Epithelial cell of esophagus (primary cell): Measurements from ENCODE around the gene TMEM94.

Experiments
- DNase-seq: peaks from one replicate; pipeline ENCODE4 v3.0.0; 2010; ENCODE audit warnings: low read depth
- H3K4me3 ChIP-seq: 2 replicates; pipeline ENCODE4 v1.5.1; 2011; ENCODE audit warnings: mild to moderate bottlenecking, low read length, control low read depth
- TF ChIP-seq, protein P1 (sequence below): IDR thresholded peaks from 2 replicates; pipeline ENCODE4 v1.5.1; 2011; ENCODE audit warnings: low read depth, mild to moderate bottlenecking, low read length, control low read depth, inconsistent platforms; ENCODE audit not compliant: insufficient read depth; ENCODE audit errors: missing control alignments

The TMEM94 gene

GRCh38 chr17:75490953-75491649, 34.7 kb downstream of the TMEM94 start:
- no peak overlapping the region for H3K4me3 ChIP-seq
- TF ChIP-seq, protein P1, sequence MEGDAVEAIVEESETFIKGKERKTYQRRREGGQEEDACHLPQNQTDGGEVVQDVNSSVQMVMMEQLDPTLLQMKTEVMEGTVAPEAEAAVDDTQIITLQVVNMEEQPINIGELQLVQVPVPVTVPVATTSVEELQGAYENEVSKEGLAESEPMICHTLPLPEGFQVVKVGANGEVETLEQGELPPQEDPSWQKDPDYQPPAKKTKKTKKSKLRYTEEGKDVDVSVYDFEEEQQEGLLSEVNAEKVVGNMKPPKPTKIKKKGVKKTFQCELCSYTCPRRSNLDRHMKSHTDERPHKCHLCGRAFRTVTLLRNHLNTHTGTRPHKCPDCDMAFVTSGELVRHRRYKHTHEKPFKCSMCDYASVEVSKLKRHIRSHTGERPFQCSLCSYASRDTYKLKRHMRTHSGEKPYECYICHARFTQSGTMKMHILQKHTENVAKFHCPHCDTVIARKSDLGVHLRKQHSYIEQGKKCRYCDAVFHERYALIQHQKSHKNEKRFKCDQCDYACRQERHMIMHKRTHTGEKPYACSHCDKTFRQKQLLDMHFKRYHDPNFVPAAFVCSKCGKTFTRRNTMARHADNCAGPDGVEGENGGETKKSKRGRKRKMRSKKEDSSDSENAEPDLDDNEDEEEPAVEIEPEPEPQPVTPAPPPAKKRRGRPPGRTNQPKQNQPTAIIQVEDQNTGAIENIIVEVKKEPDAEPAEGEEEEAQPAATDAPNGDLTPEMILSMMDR = no peak
- no peak for DNase-seq

GRCh38 chr17:75491680-75492079, 35.2 kb downstream of the TMEM94 start:
- no peak for DNase-seq
- no peak overlapping the region for H3K4me3 ChIP-seq
- TF ChIP-seq, protein P1 = no peak

DNA sequence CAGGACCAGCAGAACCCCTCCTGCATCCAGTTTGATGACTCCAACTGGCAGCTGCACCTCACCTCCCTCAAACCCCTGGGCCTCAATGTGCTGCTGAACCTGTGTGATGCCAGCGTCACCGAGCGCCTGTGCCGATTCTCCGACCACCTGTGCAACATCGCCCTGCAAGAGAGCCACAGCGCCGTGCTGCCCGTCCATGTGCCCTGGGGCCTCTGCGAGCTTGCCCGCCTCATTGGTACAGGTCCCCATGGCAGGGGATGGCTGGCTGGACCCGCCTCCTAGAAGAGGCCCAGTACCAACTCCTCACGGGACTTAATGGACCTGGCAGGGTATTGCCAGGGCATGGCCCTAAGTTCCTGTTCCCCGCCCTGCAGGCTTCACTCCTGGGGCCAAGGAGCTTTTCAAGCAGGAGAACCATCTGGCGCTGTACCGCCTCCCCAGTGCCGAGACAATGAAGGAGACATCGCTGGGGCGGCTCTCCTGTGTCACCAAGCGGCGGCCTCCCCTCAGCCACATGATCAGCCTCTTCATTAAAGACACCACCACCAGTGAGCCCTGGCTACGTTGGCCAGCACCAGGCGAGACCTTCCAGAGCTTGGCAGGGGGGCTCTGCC, 36.2 kb downstream of the TMEM94 start:
- TF ChIP-seq, protein P1 = no peak
- no peak for DNase-seq
- no peak overlapping the region for H3K4me3 ChIP-seq

- TF ChIP-seq, protein P1 = no peak
- H3K4me3 ChIP-seq = no peak overlapping the region
- DNase-seq = no peak
Measured at GRCh38 chr17:75493476-75494129, 37.2 kb downstream of the TMEM94 start.

- DNase-seq = no peak
- H3K4me3 ChIP-seq = no peak overlapping the region
- TF ChIP-seq, protein P1 = no peak
Measured at GRCh38 chr17:75494326-75494877, 38.0 kb downstream of the TMEM94 start.

- H3K4me3 ChIP-seq = no peak overlapping the region
- TF ChIP-seq, protein P1 = no peak
- DNase-seq = no peak
Measured at GRCh38 chr17:75496005-75496404, 39.6 kb downstream of the TMEM94 start.
